ENCODE results near the gene ANKRD10.

Gene ANKRD10

DNA sequence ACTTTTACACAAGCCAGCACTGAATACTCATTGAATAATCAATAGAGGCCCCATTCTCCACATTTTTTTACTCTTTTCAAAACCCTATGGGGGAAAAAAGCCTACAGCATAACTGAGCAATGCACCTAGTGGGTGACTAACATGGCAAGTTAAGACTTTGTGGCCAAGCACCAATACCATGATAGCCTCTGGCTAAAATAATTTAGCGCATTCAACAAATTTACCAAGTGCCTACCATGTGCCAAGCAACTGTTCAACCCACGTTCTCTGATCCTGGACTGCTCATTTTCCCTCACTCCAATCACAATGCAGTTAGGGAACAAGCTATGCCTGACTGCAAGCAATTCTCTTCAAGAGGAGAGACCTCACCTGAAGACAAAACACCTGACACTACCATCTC, 3.0 kb downstream of the ANKRD10 start:
- no peak overlapping the region for H3K27ac ChIP-seq
- no peak for TF ChIP-seq ZFX (IDR thresholded peaks at IDR 0.05; ENCODE audit: borderline replicate concordance)

DNA sequence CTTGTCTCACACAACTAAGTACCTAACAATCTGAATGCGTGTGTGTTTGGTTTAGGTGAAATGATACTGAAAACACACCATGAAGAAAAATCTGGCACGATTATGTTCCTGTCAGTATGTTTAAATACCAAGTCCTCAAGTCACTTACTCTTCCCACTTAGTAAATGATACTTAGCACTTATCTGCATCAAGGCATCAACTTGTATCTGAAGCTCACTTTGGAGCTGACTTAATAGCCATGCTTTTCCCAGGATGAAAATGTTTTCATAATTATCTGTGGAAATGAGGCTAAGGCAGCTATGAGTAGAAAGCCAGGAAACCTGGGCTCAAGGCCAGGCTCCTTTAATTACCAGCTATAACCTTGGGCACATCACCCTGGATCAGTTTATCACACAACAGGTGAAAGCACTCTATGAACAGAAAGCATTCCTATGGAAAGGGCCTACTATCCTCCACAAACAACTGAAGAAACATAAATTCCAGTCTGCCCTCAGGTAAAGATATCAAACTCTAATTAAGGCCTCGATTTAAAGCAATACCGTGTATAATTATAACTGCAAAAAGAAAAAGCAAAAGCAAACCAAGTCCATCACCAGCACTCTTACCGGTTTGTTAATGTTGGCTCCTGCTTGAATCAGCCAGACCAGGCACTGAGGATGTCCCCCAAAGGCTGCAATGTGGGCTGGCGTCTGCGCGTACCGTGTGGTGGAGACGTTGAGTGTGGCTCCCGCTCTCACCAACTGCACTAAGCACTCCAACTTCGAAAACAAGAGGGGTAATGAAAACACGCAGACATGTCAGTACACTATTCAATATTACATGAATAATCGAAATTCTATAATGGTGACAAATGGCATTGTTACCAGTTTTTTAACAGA, 4.6 kb downstream of the ANKRD10 start:
- TF ChIP-seq, protein P1, sequence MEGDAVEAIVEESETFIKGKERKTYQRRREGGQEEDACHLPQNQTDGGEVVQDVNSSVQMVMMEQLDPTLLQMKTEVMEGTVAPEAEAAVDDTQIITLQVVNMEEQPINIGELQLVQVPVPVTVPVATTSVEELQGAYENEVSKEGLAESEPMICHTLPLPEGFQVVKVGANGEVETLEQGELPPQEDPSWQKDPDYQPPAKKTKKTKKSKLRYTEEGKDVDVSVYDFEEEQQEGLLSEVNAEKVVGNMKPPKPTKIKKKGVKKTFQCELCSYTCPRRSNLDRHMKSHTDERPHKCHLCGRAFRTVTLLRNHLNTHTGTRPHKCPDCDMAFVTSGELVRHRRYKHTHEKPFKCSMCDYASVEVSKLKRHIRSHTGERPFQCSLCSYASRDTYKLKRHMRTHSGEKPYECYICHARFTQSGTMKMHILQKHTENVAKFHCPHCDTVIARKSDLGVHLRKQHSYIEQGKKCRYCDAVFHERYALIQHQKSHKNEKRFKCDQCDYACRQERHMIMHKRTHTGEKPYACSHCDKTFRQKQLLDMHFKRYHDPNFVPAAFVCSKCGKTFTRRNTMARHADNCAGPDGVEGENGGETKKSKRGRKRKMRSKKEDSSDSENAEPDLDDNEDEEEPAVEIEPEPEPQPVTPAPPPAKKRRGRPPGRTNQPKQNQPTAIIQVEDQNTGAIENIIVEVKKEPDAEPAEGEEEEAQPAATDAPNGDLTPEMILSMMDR (IDR thresholded peaks at IDR 0.05) = no peak
- TF ChIP-seq ZFX (IDR thresholded peaks at IDR 0.05; ENCODE audit: borderline replicate concordance) = no peak
- no peak overlapping the region for H3K27ac ChIP-seq

DNA sequence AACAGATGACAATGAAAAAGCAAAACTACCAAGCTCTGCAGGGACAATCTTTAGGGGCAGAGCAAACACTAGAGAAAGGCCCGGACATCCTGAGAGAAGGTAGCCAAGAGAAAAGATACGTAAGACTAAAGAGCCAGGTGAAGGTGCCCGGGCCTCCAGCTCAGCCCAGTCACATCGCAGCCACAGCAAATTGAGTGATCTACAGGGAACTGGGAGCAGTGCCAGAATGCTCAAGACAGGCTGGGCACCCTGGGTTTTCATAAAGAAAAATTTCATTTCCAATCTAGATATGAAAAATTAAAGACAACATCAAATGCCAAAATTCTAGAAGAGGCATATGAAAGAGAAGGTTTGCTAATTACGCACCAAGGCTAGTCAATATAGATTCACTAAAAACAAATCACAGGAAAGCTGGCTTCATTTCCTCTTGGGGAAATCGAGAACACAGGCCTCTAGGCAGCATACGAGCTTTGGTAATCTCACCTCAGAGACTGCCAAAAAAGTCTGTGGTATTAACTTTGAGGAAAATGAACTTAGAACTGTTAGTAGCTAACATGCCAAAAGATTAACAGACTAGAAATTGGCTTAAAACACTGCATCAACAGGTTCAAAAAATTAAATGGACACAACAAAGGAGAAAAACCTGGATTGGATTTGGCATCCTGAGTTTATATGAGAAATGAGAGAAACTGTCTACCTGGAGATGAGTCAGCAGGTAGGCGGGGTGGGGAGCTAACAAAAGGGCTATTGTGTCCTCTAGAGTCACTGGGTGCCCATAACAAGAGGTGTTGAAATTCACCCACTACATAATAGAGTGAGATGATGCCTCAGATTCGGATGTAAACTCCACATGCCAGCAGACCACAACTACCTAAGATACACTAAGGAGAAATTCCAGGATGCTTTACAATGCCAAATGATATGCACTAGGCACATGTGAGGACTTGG, 6.6 kb downstream of the ANKRD10 start:
- TF ChIP-seq ZFX (IDR thresholded peaks at IDR 0.05; ENCODE audit: borderline replicate concordance) = no peak
- TF ChIP-seq, protein P1 (IDR thresholded peaks at IDR 0.05) = no peak
- peak overlapping the region; percentile 52 for H3K27ac ChIP-seq

DNA sequence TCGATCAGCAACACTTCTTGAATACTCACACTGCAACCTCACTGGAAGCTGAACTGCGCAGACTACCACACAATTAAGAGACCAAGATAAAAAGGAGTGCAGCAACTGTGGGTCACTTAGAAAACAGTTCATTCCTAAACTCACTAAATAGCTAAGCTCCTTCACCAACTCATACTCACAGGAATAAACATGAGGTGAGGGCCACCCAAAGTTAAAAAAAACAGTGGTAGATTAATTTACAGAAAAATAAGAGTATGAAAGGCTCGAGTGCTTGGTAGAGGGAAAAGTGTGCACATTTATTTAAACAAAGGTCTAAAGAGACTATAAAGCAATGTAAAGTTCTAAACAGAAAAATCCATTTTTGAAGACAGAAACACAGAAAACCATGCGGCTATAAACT, 7.6 kb downstream of the ANKRD10 start:
- H3K27ac ChIP-seq = no peak overlapping the region
- no peak for TF ChIP-seq ZFX (IDR thresholded peaks at IDR 0.05; ENCODE audit: borderline replicate concordance)
- TF ChIP-seq, protein P1 (IDR thresholded peaks at IDR 0.05) = no peak

DNA sequence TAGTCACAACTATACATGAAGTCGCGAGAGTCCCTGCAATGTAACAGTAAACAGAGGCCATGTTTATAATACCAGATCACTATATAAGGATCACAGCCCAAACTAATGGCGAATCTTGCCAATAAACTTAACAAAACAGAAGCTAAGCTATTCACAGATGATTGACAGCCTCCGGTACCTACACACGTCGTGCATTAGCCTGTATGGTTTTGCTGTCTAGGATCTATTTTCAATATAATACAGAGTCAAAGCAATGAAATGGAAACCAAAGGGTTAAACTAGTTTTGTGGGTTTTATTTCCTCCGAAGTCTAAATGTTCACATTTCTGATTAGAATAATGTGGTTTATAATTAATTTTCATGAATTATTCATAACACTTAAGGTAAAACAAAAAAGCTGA, 10.1 kb downstream of the ANKRD10 start:
- no peak overlapping the region for H3K27ac ChIP-seq
- TF ChIP-seq, protein P1 (IDR thresholded peaks at IDR 0.05) = no peak
- no peak for TF ChIP-seq ZFX (IDR thresholded peaks at IDR 0.05; ENCODE audit: borderline replicate concordance)

DNA sequence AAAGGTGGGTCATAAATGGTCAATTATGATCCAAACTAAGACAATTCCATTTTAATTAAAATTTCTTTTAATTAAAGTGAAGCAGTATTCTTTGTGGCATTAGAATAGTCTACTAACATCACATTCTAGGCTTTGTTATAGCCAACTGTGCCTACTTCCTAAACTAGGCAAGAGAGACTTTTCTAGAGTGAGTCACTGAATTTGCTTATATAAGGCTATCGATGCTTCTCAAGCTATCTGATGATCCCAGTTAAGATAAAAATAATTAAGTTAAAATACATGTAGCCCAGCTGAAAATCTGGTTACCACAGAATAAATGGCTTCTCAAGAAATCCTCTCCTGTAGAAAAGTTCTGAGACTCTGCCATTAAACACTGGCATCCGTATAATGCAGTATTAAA, 12.5 kb downstream of the ANKRD10 start:
- no peak overlapping the region for H3K27ac ChIP-seq
- TF ChIP-seq, protein P1 (IDR thresholded peaks at IDR 0.05) = no peak
- TF ChIP-seq ZFX (IDR thresholded peaks at IDR 0.05; ENCODE audit: borderline replicate concordance) = no peak

DNA sequence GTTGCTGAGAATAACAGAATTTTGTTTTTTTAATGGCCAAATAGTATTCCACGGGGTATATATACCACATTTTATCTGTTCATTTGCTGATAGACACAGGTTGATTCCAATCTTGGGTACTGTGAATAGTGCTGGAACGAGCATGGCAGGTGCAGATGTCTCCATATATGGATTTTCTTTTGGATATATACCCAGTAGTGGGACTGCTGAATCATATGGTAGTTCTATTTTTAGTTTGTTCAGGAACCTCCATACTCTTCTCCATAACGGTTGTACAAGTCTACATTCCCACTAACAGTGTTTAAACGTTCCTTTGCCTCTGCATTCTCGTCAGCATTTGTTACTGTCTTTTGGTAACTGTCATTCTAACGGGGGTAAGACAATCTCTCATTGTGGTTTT, 17.3 kb downstream of the ANKRD10 start:
- no peak overlapping the region for H3K27ac ChIP-seq
- TF ChIP-seq ZFX (IDR thresholded peaks at IDR 0.05; ENCODE audit: borderline replicate concordance) = no peak

DNA sequence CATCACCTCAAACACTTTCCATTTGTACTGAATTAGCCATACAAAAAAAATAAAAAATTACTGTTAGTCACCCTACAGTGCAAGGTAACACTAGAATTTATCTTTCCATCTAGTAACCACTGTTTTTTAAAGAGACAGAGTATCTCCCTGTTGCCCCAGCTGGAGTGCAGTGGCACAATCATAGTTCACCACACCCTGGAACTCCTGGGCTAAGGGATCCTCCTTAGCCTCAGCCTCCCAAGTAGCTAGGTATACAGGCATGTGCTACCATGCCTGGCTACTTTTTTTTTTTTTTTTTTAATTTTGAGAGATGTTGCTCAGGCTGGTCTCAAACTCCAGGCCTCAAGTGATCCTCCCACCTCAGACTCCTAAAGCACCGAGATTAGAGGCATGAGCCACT, 17.9 kb downstream of the ANKRD10 start:
- no peak overlapping the region for H3K27ac ChIP-seq
- no peak for TF ChIP-seq ZFX (IDR thresholded peaks at IDR 0.05; ENCODE audit: borderline replicate concordance)
- TF ChIP-seq, protein P1 (IDR thresholded peaks at IDR 0.05) = no peak

Measured in 22Rv1 (cell line).